Islet precursor cell (in vitro differentiated cells): ENCODE measurements around the gene CLSTN2.

Source experiments
- DNase-seq: peaks from one replicate; pipeline ENCODE4 v3.0.0-alpha.2; 2018

CLSTN2 gene

DNA sequence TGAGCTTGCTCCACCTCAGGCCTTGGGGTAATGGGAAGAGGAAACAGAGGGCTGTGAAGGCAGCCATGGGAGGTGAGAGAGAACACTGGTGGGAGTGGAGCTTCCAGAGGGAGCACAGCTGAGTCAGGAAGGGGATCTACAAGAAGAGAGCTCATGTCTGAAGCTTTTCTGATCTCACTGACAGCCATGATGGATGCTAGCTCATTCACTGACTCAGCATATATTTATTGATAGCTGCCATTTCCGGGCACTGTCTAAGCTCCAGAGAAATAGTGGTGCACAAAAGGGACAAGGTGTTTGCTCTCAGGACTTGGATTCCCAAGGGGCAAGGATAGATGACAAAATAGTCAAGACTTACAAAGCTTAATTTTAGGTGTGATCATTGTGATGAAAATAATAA lies 218.8 kb downstream of the CLSTN2 start:
- DNase-seq: no peak

DNA sequence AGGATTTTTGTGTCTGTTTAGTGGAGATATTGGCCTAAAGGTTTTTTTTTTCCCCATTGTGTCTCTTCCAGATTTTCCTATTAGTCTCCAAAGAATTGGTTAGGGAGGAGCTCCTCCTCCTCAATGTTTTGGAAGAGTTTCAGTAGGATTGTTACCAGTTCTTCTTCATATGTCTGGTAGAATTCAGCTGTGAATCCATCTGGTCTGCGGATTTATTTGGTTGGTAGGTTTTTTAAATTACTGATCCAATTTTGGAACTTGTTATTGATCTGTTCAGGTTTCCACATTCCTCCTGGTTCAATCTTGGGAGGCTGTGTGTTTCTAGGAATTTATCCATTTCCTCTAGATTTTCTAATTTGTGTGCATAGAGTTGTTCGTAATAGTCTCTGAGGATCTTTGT lies 222.2 kb downstream of the CLSTN2 start:
- no peak for DNase-seq

DNA sequence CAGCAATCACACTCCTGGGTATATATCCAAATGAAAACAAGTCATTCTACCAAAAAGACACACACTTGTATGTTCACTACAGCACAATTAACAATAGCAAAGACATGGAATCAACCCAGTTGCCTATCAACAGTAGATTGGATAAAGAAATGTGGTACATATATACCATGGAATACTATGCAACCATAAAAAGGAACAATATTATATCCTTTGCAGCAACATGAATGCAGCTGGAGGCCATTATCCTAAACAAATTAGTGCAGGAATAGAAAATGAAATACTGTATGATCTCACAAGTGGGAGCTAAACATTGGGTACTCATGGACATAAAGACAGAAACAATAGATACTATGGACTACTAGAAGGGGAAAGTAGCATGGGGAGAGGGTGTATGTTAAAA lies 224.7 kb downstream of the CLSTN2 start:
- DNase-seq: no peak

DNA sequence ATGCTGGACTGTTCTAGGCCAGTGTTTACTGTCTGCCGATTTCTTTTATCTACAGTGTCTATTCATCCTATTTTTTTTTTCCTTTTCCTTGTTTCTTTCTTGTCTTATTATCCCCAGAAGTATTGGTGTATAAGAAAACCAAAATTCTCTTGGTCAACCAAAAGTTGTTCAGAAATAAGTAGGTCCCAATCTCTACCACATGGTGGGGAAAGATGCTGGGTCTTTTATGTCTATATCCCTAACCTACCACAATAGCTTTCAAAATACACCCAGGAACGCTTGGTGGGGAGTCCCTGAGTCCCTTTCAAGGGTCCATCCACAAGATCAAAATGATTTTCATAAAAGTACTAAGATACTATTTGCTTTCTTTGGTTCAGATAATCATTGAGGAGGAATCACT lies 225.6 kb downstream of the CLSTN2 start:
- DNase-seq: no peak

DNA sequence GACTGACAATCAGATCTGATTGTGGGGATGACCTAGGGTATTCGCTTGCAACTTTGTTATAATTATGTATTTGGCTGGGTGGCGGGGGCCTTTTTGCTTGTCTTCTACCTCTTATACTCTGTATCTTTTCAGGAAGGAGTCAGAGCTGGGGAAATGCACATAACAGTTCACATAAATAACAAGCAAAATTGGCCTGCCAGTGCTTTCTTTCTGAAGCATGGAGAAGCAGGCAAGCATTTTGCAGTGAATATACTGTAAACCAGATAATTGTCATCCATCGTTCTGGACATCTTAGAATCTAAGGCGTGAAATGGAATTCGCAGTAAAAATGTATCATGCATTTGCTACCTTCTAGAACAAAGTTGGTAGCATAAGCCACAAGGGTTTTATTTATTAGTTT lies 227.6 kb downstream of the CLSTN2 start:
- no peak for DNase-seq

DNA sequence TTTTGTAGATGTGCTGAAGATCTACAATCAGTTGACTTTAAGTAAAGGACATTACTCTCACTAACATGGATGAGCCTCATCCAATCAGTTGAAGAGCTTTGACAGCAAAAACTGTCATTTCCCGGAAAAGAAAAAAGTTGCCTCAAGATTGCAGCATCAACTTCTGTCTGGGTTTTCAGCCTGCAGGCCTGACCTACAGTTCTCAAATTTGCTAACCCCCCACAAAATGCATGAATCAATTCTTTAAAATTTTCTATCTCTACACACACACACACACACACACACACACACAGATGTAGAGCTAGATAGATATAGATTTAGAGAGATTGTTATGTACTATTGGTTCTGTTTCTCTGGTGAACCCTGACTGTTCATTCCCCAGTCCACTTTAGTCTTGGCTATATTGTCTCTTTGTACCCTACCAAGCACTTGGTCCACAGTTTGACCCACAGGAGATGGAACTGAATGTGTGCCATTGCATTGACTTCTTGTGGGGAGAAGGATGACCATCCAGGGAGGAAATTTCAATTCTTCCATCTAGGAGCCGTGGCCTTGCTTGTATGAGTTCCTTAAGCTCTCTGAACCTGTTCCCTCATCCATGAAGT lies 228.3 kb downstream of the CLSTN2 start:
- DNase-seq: no peak

DNA sequence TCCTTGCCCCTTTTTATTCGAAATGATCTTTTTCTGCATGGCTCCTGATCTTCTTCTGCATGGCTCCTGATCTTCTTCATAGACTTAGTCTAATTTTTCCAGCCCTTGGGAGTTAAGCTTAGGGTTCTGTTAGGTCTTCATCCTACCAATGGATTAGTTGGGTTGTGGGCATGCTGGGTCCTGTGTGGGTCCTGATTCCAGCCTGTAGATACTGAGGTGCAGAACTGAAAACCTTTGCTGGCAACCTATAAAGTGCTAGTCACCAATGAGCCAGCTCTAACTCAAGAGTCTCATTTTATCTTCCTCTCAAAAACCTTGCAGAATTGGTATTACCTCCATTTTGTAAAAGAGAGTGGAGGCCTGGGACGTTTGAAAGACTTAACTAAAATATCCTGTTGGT lies 229.2 kb downstream of the CLSTN2 start:
- DNase-seq: no peak

DNA sequence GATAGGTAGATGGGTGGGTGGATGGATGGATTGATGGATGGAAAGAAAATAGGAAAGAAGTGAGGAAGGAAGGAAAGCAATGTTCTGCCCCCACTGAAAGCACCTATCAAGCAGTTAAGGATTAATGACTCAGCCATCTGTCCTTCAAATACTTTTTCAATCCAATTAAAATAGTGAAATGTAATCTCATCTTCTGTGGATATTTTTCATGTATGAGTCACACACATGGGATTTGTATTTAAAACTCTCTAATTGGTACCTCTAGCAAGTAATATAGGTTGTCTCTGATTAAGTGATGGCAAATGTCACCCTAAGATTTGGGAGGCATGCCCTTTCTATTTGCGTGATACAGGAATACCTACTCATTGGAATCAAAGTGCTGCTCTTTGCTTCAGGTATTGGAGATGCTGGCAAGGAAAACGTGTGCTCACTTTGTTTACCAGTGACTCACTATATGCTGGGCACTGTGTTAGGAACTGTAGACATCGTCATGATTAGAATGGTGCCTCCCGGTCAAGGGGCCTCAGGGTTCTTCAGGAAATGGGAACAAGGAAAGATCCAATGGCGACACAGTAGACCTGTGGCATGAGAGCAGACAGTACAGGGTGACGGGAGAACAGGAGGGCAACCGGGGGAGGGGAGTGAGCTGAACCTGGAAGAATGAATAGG lies 230.1 kb downstream of the CLSTN2 start:
- DNase-seq: no peak

DNA sequence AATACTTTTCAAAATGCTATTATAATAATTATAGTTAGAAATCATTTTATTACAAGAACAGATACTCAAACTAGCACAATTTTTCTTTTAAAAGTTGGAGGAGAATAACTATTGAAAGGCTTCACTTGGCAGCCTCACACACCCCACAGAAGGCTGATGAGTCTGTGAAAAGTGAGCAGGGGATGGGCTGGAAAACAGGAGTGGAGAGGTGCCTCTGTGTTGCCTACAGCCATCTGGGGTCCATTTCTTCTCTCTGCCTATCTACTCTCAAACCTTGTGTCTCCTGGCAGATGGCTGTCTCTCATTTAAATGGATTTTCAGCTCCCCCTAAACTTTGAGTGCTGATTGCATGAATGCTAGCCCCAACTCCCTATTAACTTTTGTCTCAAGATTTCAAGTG lies 230.8 kb downstream of the CLSTN2 start:
- DNase-seq: no peak

DNA sequence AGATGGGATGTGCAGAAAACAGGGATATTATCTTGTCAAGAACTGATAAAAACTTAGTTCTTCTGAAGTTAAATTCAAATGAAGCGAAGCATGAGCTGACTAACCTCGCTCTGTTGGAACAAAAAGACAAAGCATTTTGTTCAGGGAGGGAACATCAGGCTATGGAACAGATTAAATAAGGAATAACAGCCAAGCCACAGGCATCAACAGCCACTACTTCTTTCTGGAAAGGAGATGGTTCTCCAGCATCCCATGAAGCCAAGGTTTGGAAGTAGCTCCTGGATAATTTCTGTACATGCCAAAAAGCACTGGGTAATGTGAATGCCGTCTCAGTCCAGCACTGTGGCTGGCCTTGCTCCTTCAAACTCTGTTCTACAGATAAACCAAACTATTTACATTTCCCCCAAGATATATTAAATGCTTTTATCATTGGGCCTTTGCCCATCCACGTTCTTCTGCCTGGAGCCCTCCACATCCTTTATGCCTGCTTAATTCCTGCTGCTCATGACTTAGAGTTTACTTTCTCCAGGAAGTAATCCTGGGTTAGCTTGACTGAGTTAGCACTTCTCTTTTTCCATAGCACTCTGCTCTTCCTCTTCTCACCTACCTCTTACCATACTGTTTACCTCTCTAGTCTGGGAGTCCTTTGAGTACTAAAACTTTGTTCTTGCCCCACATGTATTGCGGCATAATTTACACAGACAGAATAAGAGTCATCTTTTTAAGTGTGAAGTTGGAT lies 232.0 kb downstream of the CLSTN2 start:
- no peak for DNase-seq

DNA sequence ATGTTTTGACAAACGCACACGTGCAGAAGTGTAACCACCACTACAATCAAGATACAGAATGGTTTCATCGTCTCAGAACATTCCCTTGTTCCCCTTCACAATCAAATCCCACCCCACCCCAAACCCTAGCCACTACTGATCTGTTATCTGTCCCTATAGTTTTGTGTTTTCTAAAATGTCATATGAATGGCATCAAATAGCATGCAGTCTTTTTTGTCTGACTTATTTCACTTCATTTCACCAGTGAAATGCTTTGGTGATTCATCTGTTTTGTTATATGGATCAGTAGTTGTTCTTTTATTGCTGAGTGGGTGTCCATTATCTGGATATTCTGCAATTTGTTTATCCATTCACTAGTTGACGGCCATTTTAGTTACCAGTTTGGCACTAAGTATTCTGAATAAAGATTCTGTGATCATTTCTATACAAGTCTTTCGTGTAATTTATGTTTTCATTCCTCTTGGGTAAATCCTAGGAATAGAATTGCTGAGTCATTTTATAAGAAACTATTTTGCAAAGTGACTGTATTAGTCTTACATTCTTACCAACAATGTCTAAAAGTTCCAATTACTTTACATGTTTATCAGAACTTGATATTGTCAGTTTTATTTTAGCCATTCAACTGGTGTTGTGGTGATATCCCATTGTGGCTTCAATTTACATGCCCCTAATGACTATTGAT lies 232.8 kb downstream of the CLSTN2 start:
- DNase-seq: no peak

DNA sequence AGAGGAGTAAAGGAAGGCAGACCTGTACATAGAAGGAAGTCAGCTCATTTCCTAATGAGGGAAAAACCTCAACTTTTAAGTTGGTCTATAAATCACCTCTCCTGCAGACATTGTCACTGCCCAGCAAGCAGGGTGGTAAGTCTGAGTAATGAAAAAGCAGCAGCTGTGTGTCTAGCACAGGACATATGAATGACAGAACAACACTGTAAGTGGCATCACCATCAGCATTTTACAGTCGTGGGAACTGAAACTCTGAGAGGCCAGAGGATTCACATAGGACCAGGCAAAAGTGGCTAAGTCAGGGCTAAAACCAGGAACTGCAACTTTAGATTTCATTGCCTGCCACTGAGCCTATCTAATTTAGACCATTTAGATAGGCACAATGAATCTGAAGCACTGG lies 235.6 kb downstream of the CLSTN2 start:
- DNase-seq: no peak

DNA sequence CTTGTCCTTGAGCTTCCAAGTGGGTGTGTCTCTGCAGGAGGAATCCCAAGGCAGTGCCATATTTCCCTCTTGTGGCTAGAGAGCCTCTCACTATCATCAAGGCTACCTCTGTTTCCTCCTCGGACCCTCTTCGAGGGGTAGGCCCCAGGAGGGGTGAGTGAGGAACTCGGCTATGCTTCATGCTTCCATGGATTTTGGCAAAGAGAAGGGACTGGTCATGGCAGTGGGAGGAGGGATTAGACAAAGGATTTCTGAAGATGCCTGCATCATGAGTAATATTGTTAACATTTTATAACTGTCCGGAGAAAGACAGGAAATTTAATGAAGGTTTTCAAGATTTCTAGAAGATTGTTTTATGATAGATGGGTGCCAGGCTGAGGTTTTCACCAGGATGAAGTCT lies 241.5 kb downstream of the CLSTN2 start:
- DNase-seq: no peak

DNA sequence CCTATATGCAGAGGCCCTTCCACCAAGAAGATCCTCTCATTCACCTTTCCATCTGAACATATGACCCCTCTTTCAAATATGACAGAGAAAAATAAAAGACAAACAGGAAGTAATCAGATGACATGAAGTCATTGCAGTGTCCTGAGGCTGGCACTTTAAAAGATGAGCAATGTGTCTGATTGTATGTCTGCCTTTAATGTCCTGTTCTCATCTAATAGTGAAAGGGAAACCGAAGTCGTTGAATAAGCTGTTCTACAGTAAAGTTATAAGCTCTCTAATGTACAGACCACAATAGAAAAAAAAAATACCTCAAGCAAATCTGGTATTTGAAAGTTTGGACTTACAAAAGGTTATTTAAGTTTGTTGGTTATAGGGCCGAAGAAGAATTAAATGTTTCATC lies 243.0 kb downstream of the CLSTN2 start:
- no peak for DNase-seq

DNA sequence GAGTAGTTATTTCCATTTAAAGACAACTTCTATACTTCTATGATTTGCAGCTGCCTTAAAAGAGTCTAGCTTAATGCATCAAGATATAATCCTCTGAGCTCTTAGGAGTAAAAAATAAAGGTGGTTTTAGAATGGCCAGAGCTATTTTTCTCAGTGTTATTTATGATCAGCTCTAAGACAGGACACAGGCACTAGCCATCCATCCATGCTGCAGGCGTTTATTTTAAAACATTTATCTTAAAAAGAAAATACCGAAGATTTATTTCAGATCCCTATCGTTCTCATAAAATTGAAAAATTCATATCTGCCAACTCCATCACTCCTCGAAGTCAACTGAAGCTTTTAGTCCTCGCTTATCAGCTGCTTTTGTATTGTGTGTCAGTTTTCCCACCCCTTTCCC lies 243.5 kb downstream of the CLSTN2 start:
- DNase-seq: no peak

DNA sequence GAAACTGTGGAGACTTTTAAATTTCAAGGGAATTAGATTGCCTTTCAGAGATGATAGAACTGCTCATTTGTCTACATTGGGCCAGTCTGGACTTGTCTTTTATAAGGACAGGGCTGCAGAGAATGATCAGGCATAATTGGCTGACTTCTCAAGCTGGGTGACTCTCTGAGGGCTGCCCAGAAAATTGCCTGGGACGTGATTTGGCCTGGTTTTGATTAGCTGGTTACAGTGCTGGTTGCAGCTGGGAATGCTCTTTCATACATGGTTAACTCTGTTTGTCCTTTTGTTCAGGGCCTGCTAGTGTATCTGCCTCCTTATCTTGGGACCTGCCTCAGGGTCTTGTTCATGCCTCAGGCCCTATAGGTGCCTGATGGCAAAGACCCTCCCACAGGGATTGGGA lies 245.6 kb downstream of the CLSTN2 start:
- no peak for DNase-seq

DNA sequence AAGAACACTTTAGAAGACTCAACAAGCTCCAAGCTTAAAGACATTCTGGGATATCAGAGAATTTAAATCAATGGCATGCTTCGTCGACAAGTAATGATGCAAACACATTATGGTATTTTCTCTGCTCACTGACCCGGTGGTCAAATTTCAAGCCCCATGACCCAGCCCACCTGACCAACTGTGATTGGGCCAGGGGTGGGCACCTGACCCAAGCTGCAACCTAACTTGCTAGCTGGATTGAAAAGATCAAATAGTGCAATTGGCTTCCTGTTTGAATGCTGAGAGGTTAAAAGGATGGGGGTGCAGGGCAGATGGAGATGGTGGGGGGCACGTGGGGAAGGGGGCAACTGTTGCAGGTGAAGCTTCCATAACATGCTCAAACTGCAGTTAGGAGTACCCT lies 250.4 kb downstream of the CLSTN2 start:
- DNase-seq: no peak

DNA sequence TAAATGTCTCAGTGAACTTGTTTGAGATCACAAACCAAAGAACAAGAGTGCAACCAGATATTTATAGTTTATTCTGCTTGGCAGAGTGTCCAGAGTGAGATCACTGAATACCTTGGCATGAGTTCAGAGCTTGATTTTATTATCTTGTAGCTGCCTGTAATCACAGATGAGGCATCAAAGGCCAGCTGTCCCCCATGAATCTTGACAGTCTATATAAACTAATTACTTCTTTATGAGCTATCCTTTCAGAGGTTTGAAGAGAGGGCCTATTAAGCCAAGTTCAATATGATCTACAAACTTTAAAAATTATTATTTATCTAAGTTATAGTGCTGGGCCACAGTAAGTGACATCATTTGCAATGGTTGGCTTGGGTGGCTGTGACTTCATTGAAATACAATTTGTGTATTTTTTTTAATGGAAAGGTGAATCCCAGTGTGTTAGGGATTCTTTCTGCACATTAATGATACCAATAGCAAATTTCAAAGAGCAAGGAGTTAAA lies 251.5 kb downstream of the CLSTN2 start:
- DNase-seq: no peak

DNA sequence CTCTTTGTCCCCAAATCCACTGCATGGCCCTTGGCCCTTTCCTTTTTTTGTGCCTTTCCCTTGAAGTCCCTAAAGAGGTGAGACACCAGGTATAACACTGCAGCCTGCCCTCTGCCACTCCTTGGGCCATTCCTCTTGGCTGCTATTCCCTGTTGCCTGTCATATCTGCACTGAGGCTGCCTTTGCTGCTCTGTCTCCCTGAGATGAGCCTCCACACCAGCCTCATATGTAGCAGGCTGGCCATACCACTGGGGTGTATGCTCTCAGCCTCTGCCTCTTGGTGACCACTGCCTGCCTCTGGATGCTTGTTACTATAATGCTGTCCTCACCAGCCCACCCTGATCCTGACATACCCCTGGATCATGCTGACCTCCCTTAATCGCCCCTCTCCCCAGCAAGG lies 252.0 kb downstream of the CLSTN2 start:
- DNase-seq: no peak

DNA sequence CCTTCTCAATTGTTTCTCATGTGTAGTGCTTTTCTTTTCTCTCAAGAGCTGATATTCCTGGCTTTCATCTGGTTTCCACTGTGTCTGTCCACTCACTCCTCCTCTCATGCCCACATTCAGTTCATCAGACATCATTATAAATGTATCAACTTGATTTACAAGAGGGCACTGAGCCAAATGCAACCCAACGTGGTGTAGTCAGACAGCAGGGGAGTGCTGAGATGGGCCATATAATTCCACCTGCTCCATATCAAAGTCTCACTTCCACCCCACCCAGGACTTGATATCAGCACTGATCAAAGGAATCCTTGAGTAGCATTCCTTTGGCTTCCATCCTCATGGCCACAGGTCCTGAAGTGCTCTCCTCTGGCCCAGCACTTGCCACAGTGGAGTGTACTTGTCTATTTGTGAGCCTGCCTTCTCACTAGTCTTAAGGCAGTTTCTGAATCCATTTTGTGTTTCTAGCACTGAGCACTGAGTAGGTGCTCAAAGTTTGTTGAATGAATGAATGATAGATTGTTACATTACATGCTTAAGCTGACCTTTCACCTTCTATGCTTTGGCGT lies 252.8 kb downstream of the CLSTN2 start:
- no peak for DNase-seq

DNA sequence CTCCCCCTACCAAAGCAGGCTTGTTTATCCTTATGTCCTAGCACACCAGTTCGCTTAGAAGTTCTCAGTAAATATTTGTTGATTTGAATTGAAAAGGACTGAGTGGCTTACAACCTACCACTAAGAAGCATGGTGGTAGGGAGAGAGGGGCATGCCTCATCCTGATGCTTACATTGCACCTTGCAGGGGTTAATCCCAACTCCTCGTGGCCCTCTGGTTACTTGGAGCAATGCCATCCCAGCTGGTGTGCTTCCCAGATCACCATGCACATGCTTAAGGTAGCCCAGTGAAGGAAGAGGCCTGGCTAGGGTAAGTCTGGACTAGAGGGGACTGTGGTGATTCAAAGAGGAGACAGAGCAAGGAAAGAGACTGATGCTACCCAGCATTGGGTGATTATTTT lies 253.3 kb downstream of the CLSTN2 start:
- no peak for DNase-seq

DNA sequence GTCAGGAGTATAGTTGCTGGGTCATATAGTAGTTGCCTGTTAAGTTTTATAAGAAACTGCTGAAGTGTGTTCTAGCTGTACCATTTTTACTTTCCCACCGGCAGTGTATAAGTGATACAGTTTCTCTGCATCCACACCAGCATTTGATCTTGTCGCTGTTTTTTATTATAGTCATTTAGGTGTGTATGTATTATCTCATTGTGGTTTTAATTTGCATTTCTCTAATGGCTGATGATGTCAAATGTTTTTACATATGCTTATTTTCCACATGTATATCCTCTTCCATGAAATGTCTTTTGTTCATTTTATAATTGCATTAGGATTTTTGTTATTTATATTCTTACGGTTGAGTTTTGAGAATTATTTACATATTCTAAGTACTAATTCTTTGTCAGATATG lies 254.3 kb downstream of the CLSTN2 start:
- DNase-seq: no peak

DNA sequence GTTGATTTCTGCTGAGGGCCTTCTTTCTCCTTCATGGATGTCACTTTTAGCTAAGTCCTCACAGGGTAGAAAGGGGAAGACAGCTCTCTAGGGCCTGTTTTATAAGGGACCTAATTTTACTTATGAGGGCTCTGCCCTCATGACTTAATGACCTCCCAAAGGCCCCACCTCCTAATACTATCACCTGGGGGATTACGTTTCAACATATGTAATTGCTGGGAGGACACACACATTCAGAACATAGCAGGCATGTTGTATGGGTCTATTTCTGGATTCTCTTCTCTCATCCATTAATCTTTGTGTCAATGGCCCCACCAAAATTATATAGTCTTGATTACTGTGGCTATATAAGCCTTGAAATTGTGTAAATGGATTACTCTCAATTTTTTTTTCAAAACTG lies 255.0 kb downstream of the CLSTN2 start:
- no peak for DNase-seq
